ENCODE measurements around the gene MRPL37.

- TF ChIP-seq CTCF (IDR thresholded peaks at IDR 0.05; ENCODE audit: low read length): no peak
- no peak for TF ChIP-seq EZH2 (IDR thresholded peaks at IDR 0.05; ENCODE audit: borderline replicate concordance, low read length)
These were observed 57.3 kb downstream of the MRPL37 start for GRCh38 chr1:54257346-54257620.
